IPS-20b (cell line): Measurements from ENCODE around the gene RHBDD1.

Source experiments
- H3K27ac ChIP-seq: one replicate; pipeline ENCODE4 v1.5.1; 2013; ENCODE audit warnings: low read length
- H3K27me3 ChIP-seq: 2 replicates; pipeline ENCODE4 v1.6.1; 2013; ENCODE audit warnings: mild to moderate bottlenecking, low read length, inconsistent platforms; ENCODE audit not compliant: insufficient read depth
- H3K36me3 ChIP-seq: 2 replicates; pipeline ENCODE4 v1.6.1; 2013; ENCODE audit warnings: low read depth, mild to moderate bottlenecking, inconsistent platforms, low read length, moderate library complexity; ENCODE audit not compliant: insufficient read depth
- H3K4me1 ChIP-seq: 2 replicates; pipeline ENCODE4 v1.6.1; 2013; ENCODE audit warnings: mild to moderate bottlenecking, control low read depth, inconsistent platforms, low read length, moderate library complexity; ENCODE audit not compliant: insufficient read depth
- H3K4me3 ChIP-seq: 2 replicates; pipeline ENCODE4 v1.5.1; 2013; ENCODE audit warnings: mild to moderate bottlenecking, low read length, inconsistent platforms
- H3K9ac ChIP-seq: 2 replicates; pipeline ENCODE4 v1.6.1; 2013; ENCODE audit warnings: low read depth, mild to moderate bottlenecking, inconsistent platforms, low read length, moderate library complexity
- H3K9me3 ChIP-seq: 2 replicates; pipeline ENCODE4 v1.6.1; 2013; ENCODE audit warnings: mild to moderate bottlenecking, low read depth, low read length, inconsistent platforms; ENCODE audit not compliant: insufficient read depth

Gene RHBDD1

DNA sequence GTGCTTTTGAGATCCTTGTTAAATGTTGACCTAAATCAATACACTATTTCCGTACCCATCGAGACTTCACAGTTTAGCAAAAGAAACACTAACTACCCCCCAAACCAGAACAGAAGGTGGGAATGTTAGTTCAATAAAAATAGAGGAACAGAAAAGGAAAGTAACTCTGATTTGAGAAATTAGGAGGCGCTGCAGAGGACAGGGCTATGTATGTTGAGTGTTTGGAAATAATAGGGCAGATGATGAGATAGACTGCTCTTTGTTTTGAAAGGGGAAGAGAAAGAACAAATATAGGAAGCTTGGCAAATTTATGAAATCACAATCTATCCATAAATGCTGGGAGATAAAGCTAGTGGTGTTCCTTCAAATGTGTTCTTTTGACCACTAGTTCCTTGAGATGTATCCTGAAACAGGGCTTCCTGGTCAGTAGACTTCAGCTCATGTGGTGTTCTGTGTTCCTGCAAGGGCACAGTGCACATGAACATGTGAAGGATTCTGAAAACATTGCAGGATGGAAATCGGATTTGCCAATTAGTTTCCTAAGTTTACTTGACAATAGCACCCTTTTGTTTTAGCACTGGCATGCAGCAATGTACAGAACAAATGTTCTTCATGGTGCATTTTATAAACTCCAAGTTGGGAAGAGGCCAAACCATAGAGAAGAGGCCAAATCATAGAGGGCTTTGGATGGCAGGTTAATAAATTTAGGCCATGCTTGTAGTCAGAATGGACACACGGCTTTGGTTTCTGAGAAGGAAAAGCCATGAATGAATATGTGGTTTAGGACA lies 39.8 kb downstream of the RHBDD1 start:
- no peak overlapping the region for H3K4me3 ChIP-seq
- H3K27me3 ChIP-seq: no peaks in the 10 kb centered on the region
- no peak overlapping the region for H3K9ac ChIP-seq
- H3K4me1 ChIP-seq: 0 out of 2 replicates have a peak, but pooled peaks cover 3% of the 10 kb centered on the region
- no peak overlapping the region for H3K27ac ChIP-seq
- H3K9me3 ChIP-seq: no peaks in the 10 kb centered on the region
- no peaks in the 10 kb centered on the region for H3K36me3 ChIP-seq

GRCh38 chr2:226877491-226877890 lies 41.6 kb downstream of the RHBDD1 start:
- H3K4me3 ChIP-seq: no peak overlapping the region
- H3K36me3 ChIP-seq: no peaks in the 10 kb centered on the region
- H3K9me3 ChIP-seq: no peaks in the 10 kb centered on the region
- no peaks in the 10 kb centered on the region for H3K27me3 ChIP-seq
- H3K4me1 ChIP-seq: 0 out of 2 replicates have a peak, but pooled peaks cover 3% of the 10 kb centered on the region
- H3K9ac ChIP-seq: no peak overlapping the region
- H3K27ac ChIP-seq: no peak overlapping the region

DNA sequence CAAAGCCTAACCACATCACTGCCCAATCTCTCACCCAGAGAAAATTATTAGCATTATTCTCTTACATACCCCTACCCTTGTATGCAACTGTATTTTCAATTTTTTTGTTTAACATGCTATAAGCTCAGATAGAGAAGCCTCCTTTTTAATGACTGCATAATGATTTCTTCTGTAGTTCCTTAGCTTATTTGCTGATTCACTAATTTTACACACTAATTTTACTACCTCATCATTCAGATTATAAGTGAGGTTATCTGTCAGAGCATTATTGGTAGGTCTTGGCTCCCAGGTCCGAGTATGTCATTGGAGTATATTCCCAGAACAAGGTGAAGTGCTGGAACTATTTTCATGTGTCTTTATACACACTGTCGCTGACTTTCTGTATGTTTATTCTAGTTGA lies 45.4 kb downstream of the RHBDD1 start:
- Histone ChIP-seq H3K4me1 (no peaks in the 10 kb centered on the region), H3K9ac (no peak overlapping the region), H3K27me3 (no peaks in the 10 kb centered on the region), H3K36me3 (no peaks in the 10 kb centered on the region), H3K27ac (no peak overlapping the region), H3K4me3 (no peak overlapping the region), H3K9me3 (no peaks in the 10 kb centered on the region)

DNA sequence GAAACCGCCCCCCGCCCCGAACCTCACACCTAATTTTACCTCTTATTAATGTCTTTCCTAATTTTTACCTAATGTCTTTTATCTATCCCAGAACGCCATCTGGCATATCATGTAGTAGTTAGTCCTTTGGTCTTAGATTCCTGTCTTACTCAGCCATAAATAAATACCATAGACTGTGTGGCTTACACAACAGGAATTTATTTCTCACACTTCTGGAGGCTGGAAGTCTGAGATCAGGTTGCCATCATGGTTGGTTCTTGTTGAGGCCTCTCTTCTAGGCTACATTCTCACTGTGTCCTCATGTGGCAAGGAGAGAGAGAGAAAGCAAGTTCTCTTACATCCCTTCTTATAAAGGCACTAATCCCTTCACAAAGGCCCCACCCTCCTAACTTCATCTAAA lies 46.8 kb downstream of the RHBDD1 start:
- no peaks in the 10 kb centered on the region for H3K36me3 ChIP-seq
- no peaks in the 10 kb centered on the region for H3K27me3 ChIP-seq
- H3K27ac ChIP-seq: no peak overlapping the region
- no peak overlapping the region for H3K4me3 ChIP-seq
- H3K9ac ChIP-seq: no peak overlapping the region
- H3K9me3 ChIP-seq: no peaks in the 10 kb centered on the region
- H3K4me1 ChIP-seq: no peaks in the 10 kb centered on the region

DNA sequence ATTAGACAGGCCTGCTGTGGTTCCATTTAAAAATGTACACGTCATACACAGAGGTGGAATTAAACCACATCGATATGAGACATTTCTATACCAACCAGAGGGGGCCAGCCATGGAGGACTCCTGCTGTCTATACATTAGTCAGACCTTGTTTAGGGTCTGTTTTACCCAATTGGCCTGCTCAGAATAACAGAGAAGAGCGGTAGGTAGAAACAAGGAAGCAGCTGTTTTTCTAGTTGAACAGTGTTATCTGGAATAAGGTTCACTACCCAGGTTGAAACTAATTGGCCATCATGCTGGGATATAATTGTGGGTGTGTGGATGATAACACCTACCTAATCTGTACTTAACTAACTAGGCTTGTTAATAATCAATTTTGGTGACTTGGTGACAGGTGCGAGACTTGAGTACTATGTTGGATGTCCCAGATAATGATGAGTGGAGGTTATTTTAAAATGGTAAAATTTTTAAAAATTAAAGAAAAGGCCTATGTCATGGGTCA lies 47.5 kb downstream of the RHBDD1 start:
- Histone ChIP-seq H3K4me3 (no peak overlapping the region), H3K4me1 (no peaks in the 10 kb centered on the region), H3K9ac (no peak overlapping the region), H3K36me3 (no peaks in the 10 kb centered on the region), H3K27me3 (no peaks in the 10 kb centered on the region), H3K27ac (no peak overlapping the region), H3K9me3 (no peaks in the 10 kb centered on the region)

DNA sequence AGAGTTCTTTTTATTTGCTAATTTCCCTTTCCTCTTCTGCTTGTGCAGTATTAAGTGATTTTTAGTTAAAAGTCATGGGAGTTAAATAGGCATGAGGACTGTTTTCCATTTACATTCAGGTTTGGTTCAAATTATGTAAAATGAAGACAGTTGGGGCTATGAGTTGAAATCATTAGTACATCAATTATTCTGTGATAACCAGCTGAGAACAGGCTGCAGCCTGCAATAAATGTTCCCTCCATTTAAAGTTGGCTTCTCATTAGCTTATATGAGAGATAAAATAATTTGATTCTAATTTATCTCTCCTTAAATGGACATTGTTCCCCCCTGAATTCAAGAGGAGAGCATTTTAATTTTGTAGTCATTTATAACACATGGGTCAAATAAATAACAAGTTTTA lies 48.3 kb downstream of the RHBDD1 start:
- no peaks in the 10 kb centered on the region for H3K27me3 ChIP-seq
- H3K4me1 ChIP-seq: no peaks in the 10 kb centered on the region
- H3K9me3 ChIP-seq: no peaks in the 10 kb centered on the region
- no peak overlapping the region for H3K27ac ChIP-seq
- no peaks in the 10 kb centered on the region for H3K36me3 ChIP-seq
- no peak overlapping the region for H3K9ac ChIP-seq
- H3K4me3 ChIP-seq: no peak overlapping the region

- H3K27ac ChIP-seq: no peak overlapping the region
Observed at GRCh38 chr2:226885769-226886435, 50.0 kb downstream of the RHBDD1 start.

DNA sequence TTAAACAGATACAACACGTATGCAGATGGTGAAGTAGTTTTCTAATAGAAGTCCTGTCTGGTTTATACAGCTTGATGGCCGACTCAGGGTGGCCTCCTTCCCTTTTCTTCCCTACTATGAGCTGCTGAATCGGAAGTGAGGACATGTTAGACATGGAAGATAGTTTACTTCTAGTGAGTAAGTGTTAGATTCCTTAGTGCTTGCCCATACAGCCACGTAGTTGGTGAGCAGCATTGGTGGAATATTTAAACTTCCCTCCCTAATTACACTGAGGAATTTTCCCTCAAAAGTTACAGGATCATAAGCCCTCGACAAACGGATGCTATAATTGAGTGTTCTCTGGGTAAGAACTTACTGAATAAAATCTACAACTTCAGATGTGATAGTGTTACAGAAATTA lies 52.1 kb downstream of the RHBDD1 start:
- Histone ChIP-seq H3K4me1 (no peaks in the 10 kb centered on the region), H3K4me3 (no peak overlapping the region), H3K9me3 (no peaks in the 10 kb centered on the region), H3K36me3 (no peaks in the 10 kb centered on the region), H3K27ac (no peak overlapping the region), H3K27me3 (no peaks in the 10 kb centered on the region), H3K9ac (no peak overlapping the region)

More at GRCh38 chr2:226885769-226886435, 50.0 kb downstream of the RHBDD1 start:
- H3K9ac ChIP-seq: no peak overlapping the region
- H3K36me3 ChIP-seq: no peaks in the 10 kb centered on the region
- H3K27me3 ChIP-seq: no peaks in the 10 kb centered on the region
- no peak overlapping the region for H3K4me3 ChIP-seq
- H3K9me3 ChIP-seq: no peaks in the 10 kb centered on the region
- H3K4me1 ChIP-seq: no peaks in the 10 kb centered on the region

DNA sequence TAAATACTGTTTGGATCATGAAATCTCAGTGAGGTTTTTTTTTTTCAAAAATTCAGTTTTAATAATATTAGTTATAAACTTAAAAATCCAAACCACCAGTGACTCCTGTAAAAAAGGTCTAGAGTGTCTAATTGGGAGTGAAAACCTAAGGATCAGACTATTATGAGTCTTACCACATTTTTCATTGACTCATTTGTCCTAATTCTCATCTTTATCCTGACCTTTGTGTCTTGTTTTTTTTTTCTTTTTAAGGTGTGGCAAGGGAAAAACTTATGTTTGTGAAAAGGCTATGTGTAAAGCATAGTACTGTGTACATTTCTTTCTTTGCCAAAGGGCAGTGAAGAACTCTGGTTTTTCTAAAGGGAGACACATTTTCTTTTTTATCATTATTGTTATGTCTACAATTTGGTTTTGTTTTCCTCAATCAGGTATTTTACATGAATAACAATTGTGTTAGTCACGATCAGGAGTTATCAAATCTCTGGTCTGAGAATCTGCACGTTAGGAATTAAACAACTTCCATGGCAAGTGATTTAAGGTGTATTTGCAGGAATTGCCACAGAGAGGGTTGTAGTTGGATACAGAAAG lies 52.6 kb downstream of the RHBDD1 start:
- Histone ChIP-seq H3K4me1 (no peaks in the 10 kb centered on the region), H3K36me3 (no peaks in the 10 kb centered on the region), H3K9me3 (no peaks in the 10 kb centered on the region), H3K27me3 (no peaks in the 10 kb centered on the region), H3K4me3 (no peak overlapping the region), H3K27ac (no peak overlapping the region), H3K9ac (no peak overlapping the region)

DNA sequence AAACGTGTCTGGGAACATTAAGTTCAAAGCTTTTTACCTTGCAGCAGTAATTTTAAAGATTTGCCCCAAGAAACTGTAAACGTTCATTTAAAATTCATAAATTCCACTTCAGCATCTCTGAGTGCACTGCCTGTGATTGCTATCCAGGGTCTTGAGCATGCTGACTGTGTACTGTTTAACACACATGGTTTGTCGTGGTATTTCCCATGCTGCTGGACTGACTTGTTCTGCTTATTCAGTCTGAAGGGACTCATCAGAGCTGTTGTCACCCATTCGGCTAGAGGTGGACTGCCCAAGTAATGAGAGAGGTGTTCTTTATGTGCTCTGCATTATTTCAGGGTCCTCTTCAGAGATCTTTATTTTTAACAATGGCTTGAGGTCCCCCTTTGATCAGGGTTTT lies 53.1 kb downstream of the RHBDD1 start:
- no peak overlapping the region for H3K27ac ChIP-seq
- no peak overlapping the region for H3K9ac ChIP-seq
- H3K27me3 ChIP-seq: no peaks in the 10 kb centered on the region
- no peaks in the 10 kb centered on the region for H3K9me3 ChIP-seq
- H3K36me3 ChIP-seq: no peaks in the 10 kb centered on the region
- no peak overlapping the region for H3K4me3 ChIP-seq
- H3K4me1 ChIP-seq: no peaks in the 10 kb centered on the region

DNA sequence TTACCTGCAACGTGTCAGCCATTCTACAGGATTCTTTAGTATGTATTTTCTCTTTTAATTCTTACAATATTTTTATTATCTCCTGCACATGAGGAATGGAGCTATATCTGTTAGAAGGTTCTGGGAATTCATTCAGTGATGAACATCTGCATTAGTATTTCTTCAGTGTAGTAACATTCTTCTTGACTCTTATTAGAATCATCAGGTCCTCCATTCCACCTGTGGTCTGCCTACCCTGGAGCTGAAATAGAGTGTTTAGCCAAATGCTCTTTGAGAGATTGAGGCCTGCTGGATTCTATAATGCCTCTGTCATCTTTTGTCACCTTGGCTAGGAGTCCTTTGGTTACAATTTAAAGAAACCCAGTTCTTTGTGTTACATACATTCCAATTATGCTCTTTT lies 54.4 kb downstream of the RHBDD1 start:
- no peak overlapping the region for H3K4me3 ChIP-seq
- no peak overlapping the region for H3K27ac ChIP-seq
- no peak overlapping the region for H3K9ac ChIP-seq
- H3K4me1 ChIP-seq: no peaks in the 10 kb centered on the region
- H3K36me3 ChIP-seq: no peaks in the 10 kb centered on the region
- H3K27me3 ChIP-seq: no peaks in the 10 kb centered on the region
- H3K9me3 ChIP-seq: no peaks in the 10 kb centered on the region
